Hematopoietic multipotent progenitor cell treated with erythropoietin and hydrocortisone succinate and interleukin-3 and kit ligand, for 8 days (in vitro differentiated cells): ENCODE data around the gene ZNF552.
A peak's percentile ranks its signal among the peaks of the same experiment; 100 is the strongest.
"Not testable (repeated sequence)": the region's sequence is repeated elsewhere in the genome, so short reads cannot be mapped to it uniquely, and the experiment has no call there.

Source experiments
- DNase-seq: peaks from one replicate; pipeline ENCODE4 v3.0.0-alpha.2; 2015

Gene ZNF552

GRCh38 chr19:57814505-57815246, at the start of gene ZNF552:
Gene ZNF552 (minus strand): TSS chr19:57814913. CDS start chr19:57814743, 170 bp downstream.
- DNase-seq, result peak; percentile 94

DNA sequence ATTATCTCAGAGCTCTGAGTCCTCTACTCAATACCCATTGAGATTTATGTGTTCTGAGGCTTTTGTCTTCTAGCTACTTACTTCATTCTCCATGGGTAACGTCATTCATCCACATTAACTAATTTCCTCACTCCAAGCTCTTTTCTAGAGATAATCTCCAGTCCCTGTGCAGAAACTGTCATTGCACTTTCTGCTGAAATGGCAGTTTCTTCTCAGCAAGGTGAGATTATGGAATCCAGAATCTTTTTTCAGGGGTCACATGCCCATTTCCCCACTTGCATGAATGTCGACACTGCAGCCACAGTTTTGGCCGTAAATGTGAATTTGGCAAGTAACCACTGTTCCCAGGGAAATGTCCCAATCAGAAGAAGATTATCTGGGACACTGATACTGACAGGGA, 47.6 kb upstream of the ZNF552 start:
- not testable (repeated sequence) for DNase-seq

GRCh38 chr19:57854117-57854516, 39.4 kb upstream of the ZNF552 start:
- DNase-seq, result not testable (repeated sequence)

DNA sequence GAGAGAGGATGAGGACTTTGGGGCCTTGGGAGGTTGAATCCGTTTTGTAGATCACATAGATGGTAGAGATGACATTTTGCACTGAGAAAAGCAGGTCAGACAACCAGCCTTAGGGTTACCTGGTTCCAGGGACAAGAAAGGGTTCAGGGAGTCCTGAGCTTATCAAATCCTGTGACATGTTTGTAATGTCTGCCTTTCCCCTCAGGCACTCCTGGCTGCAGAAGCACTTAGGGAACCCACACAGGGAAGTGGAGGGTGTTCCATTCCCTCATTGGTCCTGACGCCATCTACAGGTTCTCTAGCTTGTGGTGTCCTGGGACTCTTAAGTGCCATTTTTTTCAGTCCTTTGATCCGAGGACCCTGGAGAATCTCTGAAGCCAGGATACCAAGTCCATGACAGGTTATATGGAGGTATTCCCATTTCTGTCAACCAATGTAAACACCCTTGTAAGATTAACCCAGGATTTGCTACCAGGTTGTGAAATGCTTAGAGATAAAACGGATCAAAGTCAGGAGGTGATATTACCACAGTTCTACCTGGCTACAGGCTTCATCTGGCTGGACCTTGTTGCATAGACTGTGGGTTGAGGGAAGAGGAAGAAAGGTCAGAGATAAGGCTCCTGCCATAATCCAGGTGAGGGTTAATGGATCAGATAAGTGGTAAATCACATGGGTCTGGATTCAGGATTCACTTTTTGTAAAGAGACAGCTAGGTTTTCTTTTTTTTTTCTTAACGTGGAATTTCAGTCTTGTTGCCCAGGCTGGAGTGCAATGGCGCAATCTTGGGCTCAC, 37.3 kb upstream of the ZNF552 start:
- not testable (repeated sequence) for DNase-seq

GRCh38 chr19:57850553-57851017, 35.9 kb upstream of the ZNF552 start:
- peak; percentile 84 for DNase-seq

- peak; percentile 92 for DNase-seq
These were observed 35.2 kb upstream of the ZNF552 start, which contains the start of gene ZNF587 for GRCh38 chr19:57849666-57850473. Gene ZNF587 (plus strand): TSS chr19:57849859. CDS start chr19:57850039, 180 bp downstream.

- not testable (repeated sequence) for DNase-seq
These were observed 34.5 kb upstream of the ZNF552 start for GRCh38 chr19:57849162-57849665.

GRCh38 chr19:57847164-57847563, 32.5 kb upstream of the ZNF552 start:
- DNase-seq, result not testable (repeated sequence)

DNA sequence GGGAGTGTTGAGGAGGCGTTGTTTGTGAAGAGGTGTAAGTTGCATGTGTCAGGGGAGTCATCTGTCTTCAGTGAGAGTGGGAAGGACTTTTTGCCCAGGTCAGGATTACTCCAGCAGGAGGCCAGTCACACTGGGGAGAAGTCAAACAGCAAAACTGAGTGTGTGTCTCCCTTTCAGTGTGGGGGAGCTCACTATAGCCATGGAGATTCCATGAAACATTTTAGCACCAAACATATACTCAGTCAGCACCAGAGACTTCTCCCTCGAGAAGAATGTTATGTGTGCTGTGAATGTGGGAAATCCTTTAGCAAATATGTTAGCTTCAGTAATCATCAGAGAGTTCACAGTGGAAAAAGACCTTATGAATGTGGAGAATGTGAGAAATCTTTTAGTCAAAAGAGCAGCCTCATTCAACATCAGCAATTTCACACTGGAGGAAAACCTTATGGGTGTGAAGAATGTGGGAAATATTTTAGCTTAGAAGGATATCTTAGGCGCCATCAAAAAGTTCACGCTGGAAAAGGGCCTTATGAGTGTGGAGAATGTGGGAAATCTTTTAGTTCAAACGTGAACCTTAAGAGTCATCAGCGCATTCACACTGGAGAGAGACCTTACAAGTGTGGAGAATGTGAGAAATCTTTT, 26.5 kb upstream of the ZNF552 start:
- DNase-seq, result no peak

GRCh38 chr19:57838622-57839191, 24.0 kb upstream of the ZNF552 start:
- not testable (repeated sequence) for DNase-seq

DNA sequence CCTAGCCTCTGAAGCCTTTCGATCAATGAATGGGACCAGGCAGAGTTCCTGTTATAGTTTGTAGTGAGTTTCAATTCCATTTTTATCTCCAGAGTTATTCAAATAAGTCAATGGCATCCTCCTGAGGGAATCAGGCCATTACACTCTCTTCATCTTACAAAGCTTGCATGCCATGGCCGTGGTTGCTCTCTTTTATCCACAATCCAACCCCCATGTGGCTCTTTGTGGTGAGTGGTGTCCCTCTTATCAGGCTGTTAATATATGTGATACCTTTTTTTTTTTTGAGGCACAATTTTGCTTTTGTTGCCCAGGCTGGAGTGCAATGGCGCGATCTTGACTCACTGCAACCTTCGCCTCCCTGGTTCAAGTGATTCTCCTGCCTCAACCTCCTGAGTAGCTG, 22.3 kb upstream of the ZNF552 start:
- not testable (repeated sequence) for DNase-seq

DNA sequence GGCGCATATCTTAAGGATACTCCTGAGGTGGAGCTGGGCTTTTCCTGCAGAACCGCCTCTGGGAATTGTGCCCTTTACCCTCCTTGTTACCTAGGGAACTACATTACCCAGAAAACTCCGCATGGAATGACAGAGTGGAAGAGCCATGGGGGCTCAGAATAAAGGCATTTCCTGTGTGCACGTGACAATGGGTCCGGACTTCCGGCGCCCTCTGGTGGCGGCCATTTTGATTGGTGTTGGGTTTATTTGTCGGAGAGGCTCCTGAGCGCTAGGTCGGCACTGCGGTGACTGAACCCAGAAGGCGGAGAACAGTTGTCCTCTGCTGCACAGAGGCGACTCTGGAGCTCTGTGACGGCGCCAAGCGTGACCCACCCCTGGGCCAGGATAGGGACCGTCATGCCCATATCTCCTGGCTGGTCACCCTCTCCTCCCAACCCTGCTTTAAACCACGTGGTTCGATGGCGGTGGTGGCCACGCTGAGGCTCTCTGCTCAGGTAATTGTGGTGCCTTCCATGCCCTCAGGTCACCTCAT, 15.4 kb upstream of the ZNF552 start, which contains the start of gene ZNF587B:
Gene ZNF587B, plus strand, starts transcription at position 229 of the 532 bp plus-strand sequence. Its CDS starts 230 bp downstream, at position 459.
- peak; percentile 74 for DNase-seq

DNA sequence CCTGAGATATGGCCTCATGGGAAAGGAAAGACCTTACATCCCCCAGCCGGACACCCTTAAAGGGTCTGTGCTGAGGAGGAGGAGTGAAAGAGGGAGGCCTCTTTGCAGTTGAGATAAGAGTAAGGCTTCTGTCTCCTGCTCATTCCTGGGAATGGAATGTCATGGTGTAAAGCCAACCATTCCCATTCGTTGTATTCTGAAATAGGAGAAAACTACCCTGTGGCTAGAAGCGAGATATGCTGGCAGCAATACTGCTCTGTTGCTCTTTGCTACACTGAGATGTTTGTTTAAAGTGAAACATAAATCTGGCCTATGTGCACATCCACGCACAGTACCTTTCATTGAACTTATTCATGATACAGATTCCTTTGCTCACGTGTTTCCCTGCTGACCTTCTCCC, 14.6 kb upstream of the ZNF552 start:
- DNase-seq, result no peak

- DNase-seq, result no peak
These were observed 10.8 kb upstream of the ZNF552 start for GRCh38 chr19:57825511-57825910.

- DNase-seq, result not testable (repeated sequence)
These were observed 8.9 kb upstream of the ZNF552 start for GRCh38 chr19:57823608-57824007.

DNA sequence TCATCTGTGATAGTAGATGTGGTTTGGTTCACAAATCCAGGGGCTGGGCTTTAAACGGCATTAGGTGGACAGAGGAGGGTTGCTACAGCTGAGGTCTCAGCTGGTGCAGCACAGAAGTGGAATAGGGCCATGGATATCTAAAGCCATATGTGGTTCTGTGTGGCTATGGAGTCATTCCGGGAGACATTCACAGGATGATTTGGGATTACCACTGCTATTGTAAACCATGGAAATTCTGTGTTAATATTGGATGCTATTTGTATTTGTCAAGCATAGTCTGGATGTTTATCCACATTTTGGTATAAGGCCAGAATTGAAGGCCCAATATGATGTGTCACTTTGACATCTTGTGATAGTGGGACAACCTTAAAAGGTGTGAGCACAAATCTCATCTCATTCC, 8.4 kb upstream of the ZNF552 start:
- not testable (repeated sequence) for DNase-seq

DNA sequence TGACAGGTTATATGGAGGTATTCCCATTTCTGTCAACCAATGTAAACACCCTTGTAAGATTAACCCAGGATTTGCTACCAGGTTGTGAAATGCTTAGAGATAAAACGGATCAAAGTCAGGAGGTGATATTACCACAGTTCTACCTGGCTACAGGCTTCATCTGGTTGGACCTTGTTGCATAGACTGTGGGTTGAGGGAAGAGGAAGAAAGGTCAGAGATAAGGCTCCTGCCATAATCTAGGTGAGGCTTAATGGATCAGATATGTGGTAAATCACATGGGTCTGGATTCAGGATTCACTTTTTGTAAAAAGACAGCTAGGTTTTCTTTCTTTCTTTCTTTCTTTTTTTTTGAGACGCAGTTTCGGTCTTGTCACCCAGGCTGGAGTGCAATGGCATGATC, 6.8 kb upstream of the ZNF552 start:
- not testable (repeated sequence) for DNase-seq

GRCh38 chr19:57821095-57821494, 6.4 kb upstream of the ZNF552 start:
- peak; percentile 16 for DNase-seq

- no peak for DNase-seq
These were observed 5.9 kb upstream of the ZNF552 start for GRCh38 chr19:57820599-57820998.

DNA sequence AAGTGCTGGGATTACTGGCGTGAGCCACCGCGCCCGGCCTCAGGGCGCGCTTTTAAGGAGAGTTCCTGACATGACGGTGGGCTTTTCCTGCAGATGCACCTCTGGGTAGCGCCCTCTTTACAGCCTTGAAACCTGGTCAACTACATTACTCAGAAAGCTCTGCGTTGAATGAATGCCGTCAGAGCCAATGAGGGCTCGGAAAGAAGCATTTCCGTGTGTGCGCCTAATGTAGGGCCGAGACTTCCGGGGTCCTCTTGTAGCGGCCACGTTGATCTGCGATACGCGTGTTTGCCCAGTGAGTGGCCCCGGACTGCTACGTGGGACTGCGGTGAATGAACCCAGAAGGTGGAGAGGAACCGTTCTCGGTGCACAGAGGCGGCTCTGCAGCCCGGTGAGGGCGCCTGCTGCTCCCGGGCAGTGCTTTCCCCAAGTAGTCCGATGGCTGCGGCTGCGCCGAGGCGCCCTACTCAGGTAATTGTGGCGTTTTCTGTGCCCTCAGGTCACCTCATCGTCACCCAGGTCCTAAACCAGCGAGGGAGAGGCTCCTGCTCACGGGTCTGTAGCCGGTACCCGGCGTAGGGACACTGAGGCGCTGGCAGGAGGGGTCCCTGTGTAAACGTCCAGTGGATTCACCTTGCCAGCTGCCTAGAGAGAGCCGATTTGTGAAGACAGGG, 4.9 kb upstream of the ZNF552 start:
- peak; percentile 95 for DNase-seq

DNA sequence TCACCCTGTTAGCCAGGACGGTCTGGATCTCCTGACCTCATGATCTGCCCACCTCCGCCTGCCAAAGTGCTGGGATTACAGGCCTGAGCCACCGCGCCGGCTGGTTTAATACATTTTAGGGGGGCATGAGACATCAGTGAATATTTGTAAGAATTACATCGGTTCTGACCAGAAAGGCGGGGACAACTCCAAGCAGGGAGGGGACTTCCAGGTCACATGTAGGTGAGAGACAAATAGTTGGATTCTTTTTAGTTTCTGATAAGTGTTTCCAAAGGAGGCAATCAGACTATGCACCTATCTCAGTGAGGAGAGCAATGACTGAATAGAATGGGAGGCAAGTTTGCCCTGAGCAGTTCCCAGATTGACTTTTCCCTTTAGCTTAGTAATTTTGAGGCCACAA, 3.7 kb upstream of the ZNF552 start:
- DNase-seq, result peak; percentile 17
